H1 (cell line): ENCODE data around the gene PKN1. TPM values are rescaled to one million over a fixed set of nuclear protein-coding genes. Genes with fewer than 3 reads are reported as not detected.

Experiments used
- CTCF ChIA-PET: fragments of 300-600 bp; sonication (Branson Sonifier 250); formaldehyde crosslinking; loops from one replicate; lab custom pipeline; 2021; ENCODE audit not compliant: partially characterized antibody; lab: Charles Lee
- POLR2A ChIA-PET: fragments of 300-600 bp; sonication (Branson Sonifier 250); formaldehyde crosslinking; loops from one replicate; lab custom pipeline; 2021; ENCODE audit warnings: inconsistent platforms; ENCODE audit not compliant: partially characterized antibody; lab: Charles Lee
- DNase-seq, 2 experiments: peaks; one replicate each; pipeline versions ENCODE4 v3.0.0 to v3.0.0-alpha.2; 2010 to 2022; ENCODE audit warnings: low spot score in 2 of 2, low read depth in 1 of 2, mixed read lengths in 1 of 2
- FAIRE-seq: peaks from 2 replicates; lab custom pipeline; 2011; peaks lifted over from hg19 to GRCh38; lab: Jason Lieb, UNC
- H2AFZ ChIP-seq: 2 replicates; pipeline ENCODE4 v1.8.1; 2012; ENCODE audit warnings: low read length, inconsistent platforms
- H2AK5ac ChIP-seq: 2 replicates; pipeline ENCODE4 v1.6.1; 2013; ENCODE audit warnings: low read depth, low read length
- H2BK120ac ChIP-seq: replicated peaks from 2 replicates; pipeline ENCODE3; 2013; ENCODE audit warnings: low read depth, low read length, inconsistent platforms
- H2BK12ac ChIP-seq: 2 replicates; pipeline ENCODE4 v1.6.1; 2013; ENCODE audit warnings: low read depth, low read length
- H2BK15ac ChIP-seq: 2 replicates; pipeline ENCODE4 v1.6.1; 2013; ENCODE audit warnings: low read length
- H2BK20ac ChIP-seq: 2 replicates; pipeline ENCODE4 v1.6.1; 2013; ENCODE audit warnings: low read length
- H2BK5ac ChIP-seq: 2 replicates; pipeline ENCODE4 v1.6.1; 2013; ENCODE audit warnings: low read depth, low read length
- H3K14ac ChIP-seq: 2 replicates; pipeline ENCODE4 v1.6.1; 2013; ENCODE audit warnings: inconsistent platforms; ENCODE audit not compliant: insufficient read length
- H3K18ac ChIP-seq: 2 replicates; pipeline ENCODE4 v1.6.1; 2013; ENCODE audit warnings: low read length; ENCODE audit errors: extremely low read depth
- H3K23ac ChIP-seq: 2 replicates; pipeline ENCODE4 v1.6.1; 2013; ENCODE audit warnings: inconsistent platforms; ENCODE audit not compliant: insufficient read length
- H3K23me2 ChIP-seq: 2 replicates; pipeline ENCODE4 v1.6.1; 2013; ENCODE audit warnings: low read depth, low read length
- H3K27ac ChIP-seq: 2 replicates; pipeline ENCODE4 v1.6.1; 2011; ENCODE audit warnings: low read depth, low read length, inconsistent platforms
- H3K27me3 ChIP-seq, 4 experiments: replicated peaks in 1 of 4; 1 replicate in 1 of 4; 2 replicates in 3 of 4; pipeline versions ENCODE4 v1.6.1 to v1.8.1; 2011 to 2013; ENCODE audit warnings: low read length in 3 of 4, mild to moderate bottlenecking in 3 of 4, inconsistent platforms in 2 of 4, mixed read lengths in 2 of 4, moderate library complexity in 1 of 4; ENCODE audit not compliant: control insufficient read depth in 3 of 4, insufficient read depth in 3 of 4; ENCODE audit errors: extremely low read depth in 1 of 4
- H3K36me3 ChIP-seq, 4 experiments: 2 replicates each; pipeline versions ENCODE4 v1.6.1 to v1.8.1; 2011 to 2013; ENCODE audit warnings: mild to moderate bottlenecking in 4 of 4, low read length in 3 of 4, moderate library complexity in 2 of 4, control low read depth in 1 of 4, inconsistent platforms in 1 of 4; ENCODE audit not compliant: insufficient read depth in 4 of 4, control insufficient read depth in 2 of 4
- H3K4ac ChIP-seq: replicated peaks from 2 replicates; pipeline ENCODE3; 2013; ENCODE audit warnings: low read length, low read depth, mixed read lengths, inconsistent platforms; ENCODE audit not compliant: insufficient read length
- H3K4me1 ChIP-seq, 4 experiments: replicated peaks in 1 of 4; 1 replicate in 1 of 4; 2 replicates in 3 of 4; pipeline versions ENCODE4 v1.6.1 to v1.8.1; 2011 to 2013; ENCODE audit warnings: low read length in 3 of 4, inconsistent platforms in 2 of 4, mixed read lengths in 1 of 4; ENCODE audit not compliant: insufficient read depth in 4 of 4, control insufficient read depth in 3 of 4
- H3K4me2 ChIP-seq, 2 experiments: 2 replicates each; pipeline versions ENCODE4 v1.6.1 to v1.8.1; 2011 to 2013; ENCODE audit warnings: low read depth in 2 of 2, low read length in 2 of 2, control low read depth in 1 of 2, inconsistent platforms in 1 of 2, mild to moderate bottlenecking in 1 of 2; ENCODE audit not compliant: insufficient read depth in 1 of 2
- H3K4me3 ChIP-seq, 4 experiments: fragments of 200-600, 300-600 bp in 1 of 4; sonication (generic), shearing (Covaris generic), sonication (Bioruptor Twin) in 1 of 4; 2 replicates each; pipeline versions ENCODE4 v1.5.1 to v1.8.1; 2011 to 2016; ENCODE audit warnings: low read length in 4 of 4, low read depth in 3 of 4, control low read depth in 2 of 4, inconsistent platforms in 2 of 4, mild to moderate bottlenecking in 2 of 4, mixed read lengths in 1 of 4, moderate library complexity in 1 of 4; ENCODE audit not compliant: insufficient read depth in 2 of 4; ENCODE audit errors: extremely low read depth in 1 of 4
- H3K56ac ChIP-seq: replicated peaks from 2 replicates; pipeline ENCODE3; 2013; ENCODE audit warnings: low read depth, mild to moderate bottlenecking, mixed read lengths, low read length, inconsistent platforms; ENCODE audit not compliant: insufficient read length
- H3K79me1 ChIP-seq: 2 replicates; pipeline ENCODE4 v1.6.1; 2013; ENCODE audit warnings: low read depth, low read length, control low read depth
- H3K79me2 ChIP-seq, 2 experiments: 2 replicates each; pipeline versions ENCODE4 v1.6.1 to v1.8.1; 2012 to 2013; ENCODE audit warnings: low read length in 2 of 2, mild to moderate bottlenecking in 2 of 2, inconsistent platforms in 1 of 2; ENCODE audit not compliant: insufficient read depth in 2 of 2, control insufficient read depth in 1 of 2
- H3K9ac ChIP-seq, 4 experiments: replicated peaks in 1 of 4; 1 replicate in 1 of 4; 2 replicates in 3 of 4; pipeline versions ENCODE4 v1.6.1 to v1.8.1; 2011 to 2013; ENCODE audit warnings: low read depth in 3 of 4, low read length in 3 of 4, control low read depth in 2 of 4, mild to moderate bottlenecking in 2 of 4, moderate library complexity in 2 of 4, inconsistent platforms in 1 of 4; ENCODE audit errors: extremely low read depth in 1 of 4
- H3K9me3 ChIP-seq, 2 experiments: 2 replicates each; pipeline versions ENCODE4 v1.6.1 to v1.8.1; 2012 to 2013; ENCODE audit warnings: mild to moderate bottlenecking in 2 of 2, moderate library complexity in 2 of 2, control low read depth in 1 of 2, inconsistent platforms in 1 of 2, low read depth in 1 of 2, low read length in 1 of 2, mixed read lengths in 1 of 2; ENCODE audit not compliant: insufficient read depth in 2 of 2
- H4K20me1 ChIP-seq, 2 experiments: replicated peaks in 1 of 2; 2 replicates each; pipeline versions ENCODE3 to v1.8.1; 2011 to 2013; ENCODE audit warnings: inconsistent platforms in 2 of 2, low read length in 2 of 2, mild to moderate bottlenecking in 1 of 2; ENCODE audit not compliant: insufficient read depth in 2 of 2, control insufficient read depth in 1 of 2
- H4K5ac ChIP-seq: 2 replicates; pipeline ENCODE4 v1.6.1; 2013; ENCODE audit warnings: low read length, low read depth, mixed read lengths, inconsistent platforms; ENCODE audit not compliant: insufficient read length
- H4K8ac ChIP-seq: 2 replicates; pipeline ENCODE4 v1.8.0; 2013; ENCODE audit warnings: mild to moderate bottlenecking, moderate library complexity, low read length, inconsistent platforms; ENCODE audit not compliant: insufficient read depth; ENCODE audit errors: extremely low read depth
- H4K91ac ChIP-seq: replicated peaks from 2 replicates; pipeline ENCODE3; 2013; ENCODE audit warnings: low read length, mixed read lengths, inconsistent platforms; ENCODE audit not compliant: insufficient read length
- CBX5 ChIP-seq: fragments of 300-800, 300-1000 bp; sonication (generic); IDR thresholded peaks from 2 replicates; pipeline ENCODE4 v1.7.1; 2016; ENCODE audit warnings: antibody characterized with exemption, low read length, low read depth
- KDM1A ChIP-seq: fragments of 200-600, 300-600 bp; sonication (generic); IDR thresholded peaks from 2 replicates; pipeline ENCODE4 v1.7.1; 2016; ENCODE audit warnings: mild to moderate bottlenecking, low read length, borderline replicate concordance
- WGBS, 2 experiments: shearing (Covaris generic) in 1 of 2; methylation state at CpG; one replicate each; pipeline versions ENCODE4 v1.1.6 to v1.1.7; 2013 to 2015; ENCODE audit warnings: low lambda C conversion rate in 2 of 2, mixed read lengths in 2 of 2, inconsistent platforms in 1 of 2, low coverage in 1 of 2, missing lambda C conversion rate in 1 of 2; ENCODE audit not compliant: insufficient replicate concordance in 2 of 2, insufficient coverage in 1 of 2, insufficient read length in 1 of 2; ENCODE audit errors: extremely low coverage in 1 of 2, missing lambda C conversion rate in 1 of 2; 5-methylcytosine and 5-hydroxymethylcytosine counted together
- polyA plus RNA-seq, 7 experiments: library from polyadenylated mRNA; depleted of rRNA in 3 of 7; stranded (reverse) in 5 of 7; unstranded in 2 of 7; fragments of >200 nt in 5 of 7; fragments of 200-250 nt in 2 of 7; gene quantifications; 1 replicate in 5 of 7; 2 replicates in 1 of 7; 4 replicates in 1 of 7; pipeline versions ENCODE4 v1.2.1 to v1.2.3, GENCODE V29; 2011 to 2013; ENCODE audit warnings: missing spikeins in 2 of 7, mixed read lengths in 2 of 7
- total RNA-seq: library from RNA; stranded (reverse); fragmentation: NEBNext Ultra II Directional; extraction: Animal tissue kit (Norgen Biotek cat#: 25700); gene quantifications from 2 replicates; pipeline ENCODE4 v1.2.1, GENCODE V29; 2021

Gene PKN1
- total and polyA plus RNA-seq, 2 of the 8 experiments (the other 6 are each of a cell fraction or from before 2014, with no cell fraction given) = 65.2 to 162 TPM

GRCh38 chr19:14425696-14426138 lies 7.4 kb upstream of the PKN1 start:
- no peak for FAIRE-seq
- no peaks in the 10 kb centered on the region for H3K79me1 ChIP-seq
- TF ChIP-seq KDM1A = no peak
- TF ChIP-seq CBX5 = no peak
- TF ChIP-seq, all 59 proteins: peak for 0
- 72% methylated on average over 7 of the region's 7 CpGs; no CpG with 5 or more reads in 1 of the 2 experiments for WGBS, 2 experiments
- Histone ChIP-seq H4K5ac (no peak overlapping the region), H3K79me2 (no peaks in the 10 kb centered on the region), H2AFZ (no peak overlapping the region), H3K4me2 (no peak overlapping the region), H3K9ac (no peak overlapping the region), H3K36me3 (no peaks in the 10 kb centered on the region), H2BK120ac (no peak overlapping the region), H2BK20ac (no peak overlapping the region), H3K27ac (no peak overlapping the region), H3K4me1 (peaks cover 0 to 3% (median 0%) of the 10 kb centered on the region in 4 experiments; a peak in 2 of 7 replicates), H4K20me1 (no peaks in the 10 kb centered on the region), H3K9me3 (no peaks in the 10 kb centered on the region), H3K4ac (no peak overlapping the region), H3K18ac (no peak overlapping the region), H3K23me2 (no peaks in the 10 kb centered on the region), H2BK15ac (no peak overlapping the region), H4K91ac (no peak overlapping the region), H3K14ac (no peak overlapping the region), H4K8ac (no peak overlapping the region), H3K56ac (no peak overlapping the region), H2BK5ac (no peak overlapping the region), H3K23ac (no peak overlapping the region), H3K4me3 (no peak overlapping the region), H2AK5ac (no peak overlapping the region), H3K27me3 (no peaks in the 10 kb centered on the region; a peak in 1 of 7 replicates), H2BK12ac (no peak overlapping the region)
- ChIA-PET POLR2A (interaction anchor here (1.2 to 1.3 kb wide), 4 partner anchors 9 to 64 kb away, joined by 3 to 5 read pairs (median 4); no protein-coding TSS in a partner anchor), CTCF (interaction anchor here (1.0 to 2.2 kb wide), 4 partner anchors 10 to 79 kb away, joined by 3 to 6 read pairs (median 4); no protein-coding TSS in a partner anchor)
- DNase-seq = no peak
